H1 (cell line): ENCODE results near the gene LBX1. TPM values are rescaled to one million over a fixed set of nuclear protein-coding genes. Genes with fewer than 3 reads are reported as not detected.

Experiments
- ASH2L ChIP-seq: fragments of 200-600, 300-600 bp; sonication (generic); IDR thresholded peaks from one replicate; pipeline ENCODE4 v1.7.1; 2017; ENCODE audit warnings: low read length
- BCL11A ChIP-seq, 2 experiments: IDR thresholded peaks; one replicate each; pipeline ENCODE4 v1.6.1; 2011; ENCODE audit warnings: low read depth in 2 of 2, low read length in 2 of 2, mild to moderate bottlenecking in 2 of 2
- CBX5 ChIP-seq: fragments of 300-800, 300-1000 bp; sonication (generic); IDR thresholded peaks from 2 replicates; pipeline ENCODE4 v1.7.1; 2016; ENCODE audit warnings: antibody characterized with exemption, low read length, low read depth
- CBX8 ChIP-seq: fragments of 300-800, 300-1000 bp; sonication (generic); IDR thresholded peaks from 2 replicates; pipeline ENCODE4 v1.7.1; 2016; ENCODE audit warnings: low read depth, low read length, borderline replicate concordance
- CEBPB ChIP-seq: IDR thresholded peaks from 2 replicates; pipeline ENCODE4 v1.6.1; 2012; ENCODE audit warnings: low read depth, low read length
- CHD2 ChIP-seq: IDR thresholded peaks from 2 replicates; pipeline ENCODE4 v1.6.1; 2012; ENCODE audit warnings: low read length, improper control_type of control experiment
- EGR1 ChIP-seq: IDR thresholded peaks from 2 replicates; pipeline ENCODE4 v1.6.1; 2011; ENCODE audit warnings: low read depth, low read length, borderline replicate concordance
- FOSL1 ChIP-seq: IDR thresholded peaks from 2 replicates; pipeline ENCODE4 v1.6.1; 2011; ENCODE audit warnings: mild to moderate bottlenecking, low read depth, low read length, moderate library complexity; ENCODE audit not compliant: insufficient read depth
- GABPA ChIP-seq: IDR thresholded peaks from 2 replicates; pipeline ENCODE4 v1.6.1; 2011; ENCODE audit warnings: mild to moderate bottlenecking, low read length, moderate library complexity, borderline replicate concordance; ENCODE audit not compliant: insufficient read depth
- GTF2F1 ChIP-seq: IDR thresholded peaks from 2 replicates; pipeline ENCODE4 v1.6.1; 2012; ENCODE audit warnings: low read depth, low read length, improper control_type of control experiment, borderline replicate concordance
- HDAC6 ChIP-seq: IDR thresholded peaks from one replicate; pipeline ENCODE4 v1.7.1; 2012; ENCODE audit warnings: low read depth, mild to moderate bottlenecking, inconsistent platforms, low read length, moderate library complexity
- MAFK ChIP-seq: IDR thresholded peaks from 2 replicates; pipeline ENCODE4 v1.6.1; 2012; ENCODE audit warnings: low read depth, mild to moderate bottlenecking, improper control_type of control experiment, low read length
- NANOG ChIP-seq: IDR thresholded peaks from 2 replicates; pipeline ENCODE4 v1.6.1; 2011; ENCODE audit warnings: low read length, low read depth, mild to moderate bottlenecking, inconsistent platforms; ENCODE audit not compliant: insufficient read depth, poor library complexity, severe bottlenecking
- POLR2A ChIP-seq, 2 experiments: IDR thresholded peaks; 1 replicate in 1 of 2; 2 replicates in 1 of 2; pipeline ENCODE4 v1.6.1; 2011; ENCODE audit warnings: low read depth in 2 of 2, low read length in 2 of 2, mild to moderate bottlenecking in 2 of 2; ENCODE audit errors: control extremely low read depth in 1 of 2
- POU5F1 ChIP-seq: IDR thresholded peaks from 2 replicates; pipeline ENCODE4 v1.6.1; 2011; ENCODE audit warnings: low read depth, mild to moderate bottlenecking, low read length, moderate library complexity
- RBBP5 ChIP-seq: IDR thresholded peaks from 2 replicates; pipeline ENCODE4 v1.7.1; 2012; ENCODE audit warnings: low read depth, mild to moderate bottlenecking, inconsistent platforms, low read length, moderate library complexity, borderline replicate concordance
- RNF2 ChIP-seq: fragments of 200-900, 300-1000 bp; sonication (generic); IDR thresholded peaks from 2 replicates; pipeline ENCODE4 v1.7.1; 2016; ENCODE audit warnings: borderline replicate concordance, low read depth, mild to moderate bottlenecking, antibody characterized with exemption, low read length; ENCODE audit not compliant: poor library complexity, severe bottlenecking; ENCODE audit errors: missing control alignments
- SIN3A ChIP-seq, 2 experiments: IDR thresholded peaks in 1 of 2; conservative IDR thresholded peaks in 1 of 2; 2 replicates each; pipeline ENCODE4 v1.6.1; 2011 to 2012; ENCODE audit warnings: low read length in 2 of 2, improper control_type of control experiment in 1 of 2, low read depth in 1 of 2, mild to moderate bottlenecking in 1 of 2
- SP1 ChIP-seq: IDR thresholded peaks from 2 replicates; pipeline ENCODE4 v1.6.1; 2011; ENCODE audit warnings: low read depth, low read length
- TAF1 ChIP-seq: IDR thresholded peaks from 2 replicates; pipeline ENCODE4 v1.6.1; 2011; ENCODE audit warnings: mild to moderate bottlenecking, low read depth, low read length
- TAF7 ChIP-seq: optimal IDR thresholded peaks from 2 replicates; pipeline ENCODE3; 2011; ENCODE audit warnings: low read depth, mild to moderate bottlenecking, inconsistent platforms, low read length, moderate library complexity, borderline replicate concordance
- TBP ChIP-seq: IDR thresholded peaks from 2 replicates; pipeline ENCODE4 v1.6.1; 2011; ENCODE audit warnings: low read depth, low read length, improper control_type of control experiment
- TCF12 ChIP-seq: IDR thresholded peaks from 2 replicates; pipeline ENCODE4 v1.6.1; 2011; ENCODE audit warnings: low read depth, mild to moderate bottlenecking, low read length
- TEAD4 ChIP-seq: IDR thresholded peaks from 2 replicates; pipeline ENCODE4 v1.6.1; 2012; ENCODE audit warnings: low read depth, low read length, inconsistent platforms, mixed read lengths
- polyA plus RNA-seq, 7 experiments: library from polyadenylated mRNA; depleted of rRNA in 3 of 7; stranded (reverse) in 5 of 7; unstranded in 2 of 7; fragments of >200 nt in 5 of 7; fragments of 200-250 nt in 2 of 7; gene quantifications; 1 replicate in 5 of 7; 2 replicates in 1 of 7; 4 replicates in 1 of 7; pipeline versions ENCODE4 v1.2.1 to v1.2.3, GENCODE V29; 2011 to 2013; ENCODE audit warnings: missing spikeins in 2 of 7, mixed read lengths in 2 of 7
- total RNA-seq: library from RNA; stranded (reverse); fragmentation: NEBNext Ultra II Directional; extraction: Animal tissue kit (Norgen Biotek cat#: 25700); gene quantifications from 2 replicates; pipeline ENCODE4 v1.2.1, GENCODE V29; 2021

LBX1 gene
- total and polyA plus RNA-seq, 2 of the 8 experiments (the other 6 are each of a cell fraction or from before 2014, with no cell fraction given), result not detected

- TF ChIP-seq TAF1, result no peak
- no peak for TF ChIP-seq POU5F1
- no peak for TF ChIP-seq TAF7
- no peak for TF ChIP-seq MAFK
- TF ChIP-seq POLR2A (IDR thresholded peaks at IDR 0.05; ENCODE audit: control extremely low read depth in 1 of 2, low read depth in 2 of 2, low read length in 2 of 2), result no peak
- TF ChIP-seq NANOG, result no peak
- TF ChIP-seq RNF2, result peak; percentile 21
- no peak; the same call in 1 of the 2 replicates for TF ChIP-seq TCF12
- no peak for TF ChIP-seq TBP
- no peak for TF ChIP-seq TEAD4
- TF ChIP-seq FOSL1, result no peak
- TF ChIP-seq RBBP5, result no peak
- peak; percentile 84; the same call in 1 of the 2 replicates for TF ChIP-seq CBX8
- TF ChIP-seq GABPA, result no peak
- TF ChIP-seq CBX5, result no peak
- no peak for TF ChIP-seq ASH2L
- TF ChIP-seq CHD2, result no peak
- no peak for TF ChIP-seq BCL11A (IDR thresholded peaks at IDR 0.05; ENCODE audit: low read depth in 2 of 2, low read length in 2 of 2)
- TF ChIP-seq EGR1, result no peak
- no peak for TF ChIP-seq HDAC6
- TF ChIP-seq GTF2F1, result no peak
- TF ChIP-seq CEBPB, result no peak
- TF ChIP-seq SIN3A (conservative IDR thresholded peaks at IDR 0.05 in 1 of 2, IDR thresholded peaks at IDR 0.05 in 1 of 2; ENCODE audit: low read depth in 1 of 2, low read length in 2 of 2), result no peak
- peak; percentile 72 for TF ChIP-seq SP1
Observed at GRCh38 chr10:101224910-101225823, 4.1 kb downstream of the LBX1 start (continued).
